ENCODE data around the gene IRAK4.
"Not testable (repeated sequence)": the region's sequence is repeated elsewhere in the genome, so short reads cannot be mapped to it uniquely, and the experiment has no call there.

The IRAK4 gene

DNA sequence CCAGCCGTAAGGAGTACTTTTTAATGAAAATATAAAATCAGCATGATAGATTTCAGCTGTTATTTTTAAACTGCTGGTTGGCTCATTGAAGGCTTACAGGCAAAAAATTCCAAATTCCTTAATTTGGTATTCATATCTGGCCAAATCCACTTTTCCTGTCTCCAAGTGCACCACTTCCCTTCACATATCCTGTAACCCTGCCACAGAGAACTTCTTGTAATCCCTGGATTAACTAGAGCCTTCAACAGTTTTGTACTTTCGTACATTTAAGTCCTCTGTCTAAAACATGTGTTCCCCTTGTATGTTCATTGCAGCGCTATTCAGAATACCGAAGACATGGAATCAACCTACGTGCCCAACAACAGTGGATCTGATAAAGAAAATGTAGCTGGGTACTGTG lies 9.7 kb upstream of the IRAK4 start:
- TF ChIP-seq EZH2 (IDR thresholded peaks at IDR 0.05; ENCODE audit: borderline replicate concordance, low read depth, low read length, severe bottlenecking) = no peak
- TF ChIP-seq, protein P1, sequence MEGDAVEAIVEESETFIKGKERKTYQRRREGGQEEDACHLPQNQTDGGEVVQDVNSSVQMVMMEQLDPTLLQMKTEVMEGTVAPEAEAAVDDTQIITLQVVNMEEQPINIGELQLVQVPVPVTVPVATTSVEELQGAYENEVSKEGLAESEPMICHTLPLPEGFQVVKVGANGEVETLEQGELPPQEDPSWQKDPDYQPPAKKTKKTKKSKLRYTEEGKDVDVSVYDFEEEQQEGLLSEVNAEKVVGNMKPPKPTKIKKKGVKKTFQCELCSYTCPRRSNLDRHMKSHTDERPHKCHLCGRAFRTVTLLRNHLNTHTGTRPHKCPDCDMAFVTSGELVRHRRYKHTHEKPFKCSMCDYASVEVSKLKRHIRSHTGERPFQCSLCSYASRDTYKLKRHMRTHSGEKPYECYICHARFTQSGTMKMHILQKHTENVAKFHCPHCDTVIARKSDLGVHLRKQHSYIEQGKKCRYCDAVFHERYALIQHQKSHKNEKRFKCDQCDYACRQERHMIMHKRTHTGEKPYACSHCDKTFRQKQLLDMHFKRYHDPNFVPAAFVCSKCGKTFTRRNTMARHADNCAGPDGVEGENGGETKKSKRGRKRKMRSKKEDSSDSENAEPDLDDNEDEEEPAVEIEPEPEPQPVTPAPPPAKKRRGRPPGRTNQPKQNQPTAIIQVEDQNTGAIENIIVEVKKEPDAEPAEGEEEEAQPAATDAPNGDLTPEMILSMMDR (IDR thresholded peaks at IDR 0.05; ENCODE audit: borderline replicate concordance, extremely low read depth, low read length, poor library complexity, severe bottlenecking) = no peak
- H3K4me3 ChIP-seq (ENCODE audit: low read depth in 1 of 2, low read length in 2 of 2) = no peak overlapping the region
- no peaks in the 10 kb centered on the region for H3K79me2 ChIP-seq (ENCODE audit: insufficient read depth, low read length)
- no peaks in the 10 kb centered on the region for H3K9me3 ChIP-seq (ENCODE audit: insufficient read depth, low read length, severe bottlenecking)
- no peak overlapping the region for H2AFZ ChIP-seq (ENCODE audit: low read depth, low read length)
- DNase-seq (no peak), ATAC-seq (ENCODE audit: insufficient read depth, low read depth) (no peak)
- peaks cover 17% of the 10 kb centered on the region; the same call in 1 of the 2 replicates for H3K4me1 ChIP-seq (ENCODE audit: insufficient read depth, low read length)
- H4K20me1 ChIP-seq (ENCODE audit: insufficient read depth, low read length) = no peaks in the 10 kb centered on the region
- no peak overlapping the region for H3K4me2 ChIP-seq (ENCODE audit: insufficient read depth, low read length)
- no peak overlapping the region for H3K9ac ChIP-seq (ENCODE audit: low read depth, low read length)
- H3K27ac ChIP-seq (ENCODE audit: low read length) = no peak overlapping the region
- peaks cover 21% of the 10 kb centered on the region for H3K36me3 ChIP-seq (ENCODE audit: insufficient read depth, low read length)
- no peaks in the 10 kb centered on the region for H3K27me3 ChIP-seq (ENCODE audit: insufficient read depth, low read length, poor library complexity)

- DNase-seq = no peak
- ATAC-seq (ENCODE audit: insufficient read depth, low read depth) = no peak
- Histone ChIP-seq H4K20me1 (ENCODE audit: insufficient read depth, low read length) (no peaks in the 10 kb centered on the region), H3K4me1 (ENCODE audit: insufficient read depth, low read length) (peaks cover 21% of the 10 kb centered on the region; the same call in 1 of the 2 replicates), H3K4me2 (ENCODE audit: insufficient read depth, low read length) (no peak overlapping the region), H3K36me3 (ENCODE audit: insufficient read depth, low read length) (peaks cover 12% of the 10 kb centered on the region), H3K27me3 (ENCODE audit: insufficient read depth, low read length, poor library complexity) (no peaks in the 10 kb centered on the region), H3K4me3 (ENCODE audit: low read depth in 1 of 2, low read length in 2 of 2) (no peak overlapping the region), H3K79me2 (ENCODE audit: insufficient read depth, low read length) (no peaks in the 10 kb centered on the region), H2AFZ (ENCODE audit: low read depth, low read length) (no peak overlapping the region), H3K27ac (ENCODE audit: low read length) (no peak overlapping the region), H3K9ac (ENCODE audit: low read depth, low read length) (no peak overlapping the region), H3K9me3 (ENCODE audit: insufficient read depth, low read length, severe bottlenecking) (no peaks in the 10 kb centered on the region)
- no peak for TF ChIP-seq EZH2 (IDR thresholded peaks at IDR 0.05; ENCODE audit: borderline replicate concordance, low read depth, low read length, severe bottlenecking)
- TF ChIP-seq, protein P1 (IDR thresholded peaks at IDR 0.05; ENCODE audit: borderline replicate concordance, extremely low read depth, low read length, poor library complexity, severe bottlenecking) = no peak
Measured at GRCh38 chr12:43750814-43751213, 7.9 kb upstream of the IRAK4 start.

GRCh38 chr12:43751360-43751759 lies 7.4 kb upstream of the IRAK4 start:
- Histone ChIP-seq H3K4me1 (ENCODE audit: insufficient read depth, low read length) (peaks cover 27% of the 10 kb centered on the region; the same call in 1 of the 2 replicates), H3K36me3 (ENCODE audit: insufficient read depth, low read length) (peaks cover 12% of the 10 kb centered on the region)
- not testable (repeated sequence) for H3K9me3 ChIP-seq (ENCODE audit: insufficient read depth, low read length, severe bottlenecking); H3K79me2 ChIP-seq (ENCODE audit: insufficient read depth, low read length); H3K27me3 ChIP-seq (ENCODE audit: insufficient read depth, low read length, poor library complexity); H3K9ac ChIP-seq (ENCODE audit: low read depth, low read length); ATAC-seq (ENCODE audit: insufficient read depth, low read depth); H3K4me3 ChIP-seq (ENCODE audit: low read depth in 1 of 2, low read length in 2 of 2); H3K27ac ChIP-seq (ENCODE audit: low read length); DNase-seq; H2AFZ ChIP-seq (ENCODE audit: low read depth, low read length); H3K4me2 ChIP-seq (ENCODE audit: insufficient read depth, low read length); H4K20me1 ChIP-seq (ENCODE audit: insufficient read depth, low read length)

GRCh38 chr12:43754015-43754414 lies 4.7 kb upstream of the IRAK4 start:
- H3K9ac ChIP-seq (ENCODE audit: low read depth, low read length) = no peak overlapping the region
- TF ChIP-seq, protein P1 (IDR thresholded peaks at IDR 0.05; ENCODE audit: borderline replicate concordance, extremely low read depth, low read length, poor library complexity, severe bottlenecking) = no peak
- TF ChIP-seq EZH2 (IDR thresholded peaks at IDR 0.05; ENCODE audit: borderline replicate concordance, low read depth, low read length, severe bottlenecking) = no peak
- H4K20me1 ChIP-seq (ENCODE audit: insufficient read depth, low read length) = no peaks in the 10 kb centered on the region
- no peak overlapping the region for H2AFZ ChIP-seq (ENCODE audit: low read depth, low read length)
- H3K4me2 ChIP-seq (ENCODE audit: insufficient read depth, low read length) = no peak overlapping the region
- no peak overlapping the region; a peak in 1 of 4 replicates for H3K4me3 ChIP-seq (ENCODE audit: low read depth in 1 of 2, low read length in 2 of 2)
- no peak overlapping the region for H3K27ac ChIP-seq (ENCODE audit: low read length)
- no peak for DNase-seq
- H3K4me1 ChIP-seq (ENCODE audit: insufficient read depth, low read length) = peaks cover 46% of the 10 kb centered on the region
- H3K9me3 ChIP-seq (ENCODE audit: insufficient read depth, low read length, severe bottlenecking) = no peaks in the 10 kb centered on the region
- no peaks in the 10 kb centered on the region for H3K27me3 ChIP-seq (ENCODE audit: insufficient read depth, low read length, poor library complexity)
- peaks cover 12% of the 10 kb centered on the region for H3K36me3 ChIP-seq (ENCODE audit: insufficient read depth, low read length)
- no peak for ATAC-seq (ENCODE audit: insufficient read depth, low read depth)
- H3K79me2 ChIP-seq (ENCODE audit: insufficient read depth, low read length) = peaks cover 23% of the 10 kb centered on the region

Data from DND-41 (cell line).